Measurements from ENCODE around the gene LRPPRC. TPM values are rescaled to one million over a fixed set of nuclear protein-coding genes. Genes with fewer than 3 reads are reported as not detected.

LRPPRC gene
- polyA plus RNA-seq, 1 experiment = 24.9 TPM

DNA sequence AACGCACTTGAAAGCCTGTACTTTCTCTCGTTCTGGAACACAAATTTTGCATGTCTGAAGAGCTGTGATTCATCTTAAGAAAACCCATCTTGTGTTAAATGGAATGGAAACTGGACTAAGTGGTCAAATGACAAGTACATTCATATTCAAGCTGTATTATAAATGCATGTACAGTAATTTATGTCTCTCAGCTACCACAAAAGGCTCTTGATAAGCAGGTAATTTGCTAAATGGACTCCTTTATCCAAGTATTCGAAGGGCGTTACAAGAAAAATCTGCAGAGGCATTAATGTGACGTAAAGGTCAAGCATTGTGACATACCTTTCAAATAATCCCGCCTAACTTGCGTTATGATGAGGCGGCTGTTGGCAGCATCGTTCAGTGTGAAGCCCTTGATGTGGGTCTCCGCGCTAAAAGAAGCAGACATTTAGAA, 90.4 kb downstream of the LRPPRC start:
- Histone ChIP-seq H3K4me3 (ENCODE audit: low read depth, low read length) (no peak overlapping the region), H3K36me3 (ENCODE audit: control insufficient read depth, insufficient read depth, low read length) (0 out of 2 replicates have a peak, but pooled peaks cover 2% of the 10 kb centered on the region), H3K27me3 (ENCODE audit: control insufficient read depth, insufficient read depth, low read length) (no peaks in the 10 kb centered on the region)
- POLR2A ChIA-PET = no interaction called here
- TF ChIP-seq, protein P1, sequence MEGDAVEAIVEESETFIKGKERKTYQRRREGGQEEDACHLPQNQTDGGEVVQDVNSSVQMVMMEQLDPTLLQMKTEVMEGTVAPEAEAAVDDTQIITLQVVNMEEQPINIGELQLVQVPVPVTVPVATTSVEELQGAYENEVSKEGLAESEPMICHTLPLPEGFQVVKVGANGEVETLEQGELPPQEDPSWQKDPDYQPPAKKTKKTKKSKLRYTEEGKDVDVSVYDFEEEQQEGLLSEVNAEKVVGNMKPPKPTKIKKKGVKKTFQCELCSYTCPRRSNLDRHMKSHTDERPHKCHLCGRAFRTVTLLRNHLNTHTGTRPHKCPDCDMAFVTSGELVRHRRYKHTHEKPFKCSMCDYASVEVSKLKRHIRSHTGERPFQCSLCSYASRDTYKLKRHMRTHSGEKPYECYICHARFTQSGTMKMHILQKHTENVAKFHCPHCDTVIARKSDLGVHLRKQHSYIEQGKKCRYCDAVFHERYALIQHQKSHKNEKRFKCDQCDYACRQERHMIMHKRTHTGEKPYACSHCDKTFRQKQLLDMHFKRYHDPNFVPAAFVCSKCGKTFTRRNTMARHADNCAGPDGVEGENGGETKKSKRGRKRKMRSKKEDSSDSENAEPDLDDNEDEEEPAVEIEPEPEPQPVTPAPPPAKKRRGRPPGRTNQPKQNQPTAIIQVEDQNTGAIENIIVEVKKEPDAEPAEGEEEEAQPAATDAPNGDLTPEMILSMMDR (IDR thresholded peaks at IDR 0.05; ENCODE audit: insufficient read depth, low read depth, low read length) = no peak
- CTCF ChIA-PET = interaction anchor here (1.6 kb wide), 1 partner anchor 27 kb away, joined by 6 read pairs; no protein-coding TSS in a partner anchor
- no peak for DNase-seq (ENCODE audit: low read depth)

GRCh38 chr2:43899589-43899988, 96.2 kb downstream of the LRPPRC start:
- no peak for DNase-seq (ENCODE audit: low read depth)
- TF ChIP-seq, protein P1 (IDR thresholded peaks at IDR 0.05; ENCODE audit: insufficient read depth, low read depth, low read length) = no peak
- Histone ChIP-seq H3K27me3 (ENCODE audit: control insufficient read depth, insufficient read depth, low read length) (no peaks in the 10 kb centered on the region), H3K36me3 (ENCODE audit: control insufficient read depth, insufficient read depth, low read length) (0 out of 2 replicates have a peak, but pooled peaks cover 3% of the 10 kb centered on the region), H3K4me3 (ENCODE audit: low read depth, low read length) (no peak overlapping the region)
- ChIA-PET CTCF (interaction anchor here (1.8 kb wide), 1 partner anchor 22 kb away, joined by 4 read pairs; no protein-coding TSS in a partner anchor), POLR2A (no interaction called here)

- Histone ChIP-seq H3K4me3 (ENCODE audit: low read depth, low read length) (no peak overlapping the region), H3K36me3 (ENCODE audit: control insufficient read depth, insufficient read depth, low read length) (peaks cover 5% of the 10 kb centered on the region; the same call in 1 of the 2 replicates), H3K27me3 (ENCODE audit: control insufficient read depth, insufficient read depth, low read length) (no peaks in the 10 kb centered on the region)
- DNase-seq (ENCODE audit: low read depth) = no peak
- CTCF ChIA-PET = interaction anchor here (1.5 to 1.8 kb wide), 2 partner anchors 21 to 24 kb away, joined by 3 to 4 read pairs; no protein-coding TSS in a partner anchor
- POLR2A ChIA-PET = no interaction called here
- TF ChIP-seq, protein P1 (IDR thresholded peaks at IDR 0.05; ENCODE audit: insufficient read depth, low read depth, low read length) = no peak
Observed at GRCh38 chr2:43898838-43899346, 96.9 kb downstream of the LRPPRC start.

- H3K27me3 ChIP-seq (ENCODE audit: control insufficient read depth, insufficient read depth, low read length) = no peaks in the 10 kb centered on the region
- peaks cover 5% of the 10 kb centered on the region; the same call in 1 of the 2 replicates for H3K36me3 ChIP-seq (ENCODE audit: control insufficient read depth, insufficient read depth, low read length)
- CTCF ChIA-PET = interaction anchor here (1.5 to 1.8 kb wide), 3 partner anchors 8 to 25 kb away, joined by 3 to 4 read pairs (median 3); no protein-coding TSS in a partner anchor
- no peak for DNase-seq (ENCODE audit: low read depth)
- TF ChIP-seq, protein P1 (IDR thresholded peaks at IDR 0.05; ENCODE audit: insufficient read depth, low read depth, low read length) = peak; percentile 35
- H3K4me3 ChIP-seq (ENCODE audit: low read depth, low read length) = no peak overlapping the region
- POLR2A ChIA-PET = no interaction called here
Observed at GRCh38 chr2:43898134-43898837, 97.5 kb downstream of the LRPPRC start.

- DNase-seq (ENCODE audit: low read depth) = no peak
- TF ChIP-seq, protein P1 (IDR thresholded peaks at IDR 0.05; ENCODE audit: insufficient read depth, low read depth, low read length) = no peak
- Histone ChIP-seq H3K27me3 (ENCODE audit: control insufficient read depth, insufficient read depth, low read length) (no peaks in the 10 kb centered on the region), H3K4me3 (ENCODE audit: low read depth, low read length) (no peak overlapping the region), H3K36me3 (ENCODE audit: control insufficient read depth, insufficient read depth, low read length) (peaks cover 8% of the 10 kb centered on the region)
- POLR2A ChIA-PET = no interaction called here
- CTCF ChIA-PET = interaction anchor here (1.2 to 1.7 kb wide), 3 partner anchors 9 to 26 kb away, joined by 3 to 4 read pairs (median 3); no protein-coding TSS in a partner anchor
Observed at GRCh38 chr2:43897492-43897891, 98.3 kb downstream of the LRPPRC start.
